HG03039 (cell line): ENCODE results near the gene KPNB1.

Source experiments
- ATAC-seq: cut with Tn5 transposase; IDR thresholded peaks from one replicate; pipeline ENCODE4 v1.9.1; 2021; ENCODE audit warnings: mild to moderate bottlenecking, moderate library complexity; ENCODE audit not compliant: unreplicated experiment

Gene KPNB1

DNA sequence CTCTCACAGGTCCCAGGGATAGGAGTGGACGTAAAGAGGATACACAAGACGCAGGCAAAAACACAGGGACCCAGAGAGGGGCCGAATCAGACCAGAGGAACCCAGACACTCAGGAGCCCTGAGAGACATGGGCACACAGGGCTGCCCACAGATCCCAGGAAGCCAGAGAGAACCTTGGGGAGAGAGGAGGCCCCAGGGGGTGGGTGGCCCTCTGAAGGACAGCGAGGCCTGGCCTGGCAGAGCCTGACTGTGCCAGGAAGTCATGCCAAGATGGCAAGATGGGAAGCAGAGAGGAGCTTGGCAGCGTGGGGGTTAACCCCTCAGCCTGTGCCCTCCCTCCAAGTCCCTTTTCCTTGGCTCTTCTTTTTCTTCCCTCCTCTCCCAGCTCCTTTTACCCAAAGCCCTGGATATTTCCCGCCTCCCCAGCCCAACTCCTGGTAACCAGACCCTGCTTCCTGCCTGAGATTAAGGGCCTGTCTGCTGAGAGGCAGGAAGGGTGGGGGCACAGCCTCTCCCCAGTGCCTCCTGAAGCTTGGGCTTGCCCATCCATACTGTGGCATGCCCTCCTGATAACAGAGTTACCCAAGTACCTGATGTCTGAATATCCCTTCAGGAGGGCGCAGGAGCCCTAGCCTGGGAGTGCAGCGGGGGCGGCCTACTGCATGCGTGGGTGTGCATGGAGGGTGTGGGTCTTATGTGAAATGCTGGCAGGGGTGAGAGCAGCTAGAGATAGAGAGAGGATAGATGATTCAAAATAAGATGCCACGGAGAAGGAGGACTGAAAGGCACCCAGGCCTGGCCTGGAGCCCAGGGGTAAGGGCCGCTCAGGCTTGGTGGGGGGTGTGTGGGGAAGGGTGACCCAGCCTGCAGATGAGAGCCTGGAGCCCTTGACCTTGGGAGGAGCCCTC lies 77.3 kb downstream of the KPNB1 start:
- ATAC-seq: no peak

- ATAC-seq: no peak
Observed at GRCh38 chr17:47727704-47728036, 78.0 kb downstream of the KPNB1 start.

GRCh38 chr17:47728214-47728877 lies 78.6 kb downstream of the KPNB1 start:
- no peak for ATAC-seq

- no peak for ATAC-seq
Observed at GRCh38 chr17:47729476-47729875, 79.8 kb downstream of the KPNB1 start.

DNA sequence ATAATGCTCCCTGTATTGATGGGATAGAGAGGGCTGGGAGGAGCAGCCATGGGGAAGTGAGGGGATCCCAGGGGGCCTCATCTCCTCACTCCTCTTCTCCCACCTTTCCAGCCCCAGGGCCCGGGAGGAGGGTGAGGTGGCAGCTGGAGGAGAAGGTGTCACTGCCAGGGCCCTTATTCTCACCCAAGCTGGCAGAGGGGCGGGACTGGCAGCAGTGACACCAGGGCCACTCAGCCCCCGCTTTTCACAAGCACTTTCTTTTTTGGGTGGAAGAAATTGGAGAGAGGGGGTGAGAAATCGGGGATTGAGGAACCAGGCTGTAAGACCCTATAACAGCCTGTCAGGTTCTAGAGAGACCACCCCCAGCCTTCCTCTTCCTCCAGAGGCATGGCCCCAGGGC lies 81.0 kb downstream of the KPNB1 start:
- ATAC-seq: no peak

DNA sequence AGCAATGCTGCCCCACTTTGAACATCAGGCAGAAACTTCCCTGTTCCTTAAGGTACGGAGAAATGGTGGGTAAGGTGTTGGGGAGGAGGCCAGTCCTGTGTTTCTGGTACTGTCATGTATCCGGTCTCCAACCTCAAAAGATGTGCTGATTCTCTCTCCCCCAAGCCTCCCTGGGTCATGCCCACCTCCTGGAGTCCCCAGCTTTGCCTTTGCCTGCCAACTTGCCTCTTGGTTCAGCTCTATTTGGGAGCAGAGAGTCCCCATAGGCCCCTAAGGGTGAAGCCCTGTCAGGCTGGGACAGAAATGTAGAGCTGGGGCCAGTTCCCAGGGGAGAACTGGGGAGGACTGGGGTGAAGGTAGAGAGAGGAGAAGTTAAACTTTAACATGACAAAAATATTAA lies 81.7 kb downstream of the KPNB1 start:
- ATAC-seq: no peak

DNA sequence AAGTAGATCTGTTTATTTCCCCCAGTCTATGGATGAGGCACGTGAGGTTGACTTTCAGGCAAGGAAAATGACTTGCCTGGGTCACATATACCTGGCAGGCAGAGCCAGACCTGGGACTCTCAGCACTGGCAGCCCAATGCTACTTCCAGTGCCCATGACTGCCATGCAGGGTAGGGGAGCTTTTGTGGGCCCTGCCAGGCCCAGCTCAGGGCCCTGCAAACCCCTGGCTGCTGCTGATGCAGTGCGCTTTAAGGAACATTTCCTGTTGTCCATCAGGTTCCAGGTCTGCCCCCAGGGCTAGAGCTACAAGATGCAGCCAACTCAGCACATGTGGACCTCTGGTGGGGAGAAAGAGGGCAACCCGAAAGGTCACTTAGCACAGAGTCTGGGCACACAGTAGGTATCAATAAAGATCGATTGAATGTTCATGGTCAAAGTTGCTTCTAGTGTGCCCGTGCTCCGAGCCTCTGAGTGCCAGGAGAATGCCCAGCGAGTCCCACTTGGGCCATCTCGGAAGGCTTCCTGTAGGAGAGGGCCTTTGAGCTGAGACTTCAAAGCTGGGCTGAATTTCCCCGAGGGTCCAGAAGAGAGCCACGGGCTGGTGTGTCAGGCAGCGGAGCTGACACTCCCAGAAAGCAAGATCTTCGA lies 82.8 kb downstream of the KPNB1 start:
- no peak for ATAC-seq

DNA sequence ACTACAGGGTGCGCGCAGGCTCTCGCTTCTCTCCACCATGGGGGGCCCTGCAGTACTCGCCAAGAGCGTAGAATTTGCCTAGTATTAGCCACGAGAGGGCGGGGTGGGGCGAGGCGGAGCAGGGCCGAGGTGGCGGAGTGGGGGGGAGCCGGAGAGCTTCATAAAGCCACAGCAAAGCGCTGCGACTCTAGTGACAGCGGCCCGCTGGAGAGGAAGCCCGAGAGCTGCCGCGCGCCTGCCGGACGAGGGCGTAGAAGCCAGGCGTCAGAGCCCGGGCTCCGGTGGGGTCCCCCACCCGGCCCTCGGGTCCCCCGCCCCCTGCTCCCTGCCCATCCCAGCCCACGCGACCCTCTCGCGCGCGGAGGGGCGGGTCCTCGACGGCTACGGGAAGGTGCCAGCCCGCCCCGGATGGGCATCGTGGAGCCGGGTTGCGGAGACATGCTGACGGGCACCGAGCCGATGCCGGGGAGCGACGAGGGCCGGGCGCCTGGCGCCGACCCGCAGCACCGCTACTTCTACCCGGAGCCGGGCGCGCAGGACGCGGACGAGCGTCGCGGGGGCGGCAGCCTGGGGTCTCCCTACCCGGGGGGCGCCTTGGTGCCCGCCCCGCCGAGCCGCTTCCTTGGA lies 83.4 kb downstream of the KPNB1 start, which contains the start of gene TBX21:
Gene TBX21, plus strand, starts transcription at position 190 of the 627 bp plus-strand sequence. Its CDS starts 219 bp downstream, at position 409.
- ATAC-seq: no peak

GRCh38 chr17:47733674-47734410 lies 84.1 kb downstream of the KPNB1 start:
- ATAC-seq: no peak

DNA sequence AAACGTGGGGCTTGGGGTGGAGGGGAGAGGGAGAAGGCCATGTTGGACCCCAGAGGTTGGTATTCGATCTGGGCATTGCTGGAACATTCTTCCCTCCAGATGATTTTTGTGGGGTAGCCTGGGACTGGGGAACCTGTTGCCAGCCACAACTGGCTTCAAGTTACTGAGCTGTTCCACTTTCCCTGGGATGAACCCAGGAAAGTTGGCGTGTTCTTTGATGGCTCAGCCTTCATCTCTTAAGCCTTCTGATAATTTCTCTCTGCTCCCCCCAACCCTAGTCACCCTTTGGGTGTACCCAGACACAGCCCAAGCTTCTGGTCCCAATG lies 85.4 kb downstream of the KPNB1 start:
- ATAC-seq: no peak
